ENCODE data around the gene CEP104. TPM values are rescaled to one million over a fixed set of nuclear protein-coding genes. Genes with fewer than 3 reads are reported as not detected.

The CEP104 gene
- polyA plus RNA-seq, 2 of the 4 experiments (the other 2 are of a cell fraction), result 14.5 to 28.8 TPM

- TF ChIP-seq, protein P1, sequence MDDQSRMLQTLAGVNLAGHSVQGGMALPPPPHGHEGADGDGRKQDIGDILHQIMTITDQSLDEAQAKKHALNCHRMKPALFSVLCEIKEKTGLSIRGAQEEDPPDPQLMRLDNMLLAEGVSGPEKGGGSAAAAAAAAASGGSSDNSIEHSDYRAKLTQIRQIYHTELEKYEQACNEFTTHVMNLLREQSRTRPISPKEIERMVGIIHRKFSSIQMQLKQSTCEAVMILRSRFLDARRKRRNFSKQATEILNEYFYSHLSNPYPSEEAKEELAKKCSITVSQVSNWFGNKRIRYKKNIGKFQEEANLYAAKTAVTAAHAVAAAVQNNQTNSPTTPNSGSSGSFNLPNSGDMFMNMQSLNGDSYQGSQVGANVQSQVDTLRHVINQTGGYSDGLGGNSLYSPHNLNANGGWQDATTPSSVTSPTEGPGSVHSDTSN (IDR thresholded peaks at IDR 0.05), result no peak
- TF ChIP-seq BHLHE40 (IDR thresholded peaks at IDR 0.05; ENCODE audit: low read depth, low read length), result no peak
- TF ChIP-seq MAZ (IDR thresholded peaks at IDR 0.05; ENCODE audit: borderline replicate concordance, low read depth, low read length), result no peak
- no peak for TF ChIP-seq EP300 (IDR thresholded peaks at IDR 0.05)
Observed at GRCh38 chr1:3852091-3852490, 4.9 kb downstream of the CEP104 start (continued).

DNA sequence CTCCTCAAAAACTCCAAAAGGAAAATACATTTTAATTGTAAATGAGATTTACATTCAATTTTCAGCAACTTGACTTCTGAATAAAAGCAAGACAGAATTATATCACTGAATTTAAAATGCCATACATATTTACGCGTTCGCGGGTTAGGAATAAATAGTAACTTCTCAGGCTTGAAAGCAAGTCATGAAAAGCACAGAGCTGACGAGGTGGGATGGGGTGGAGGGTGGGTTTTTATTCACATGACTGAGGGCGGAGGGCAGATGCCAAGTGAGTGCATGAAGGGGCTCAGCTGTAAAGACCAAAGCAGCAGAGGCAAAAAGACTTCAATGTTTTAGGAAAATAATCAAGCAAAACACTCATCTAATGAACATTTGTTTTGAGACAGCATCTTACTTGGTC is 5.7 kb downstream of the CEP104 start:
- no peak for FAIRE-seq
- no peak for ATAC-seq
- TF ChIP-seq, protein P2, sequence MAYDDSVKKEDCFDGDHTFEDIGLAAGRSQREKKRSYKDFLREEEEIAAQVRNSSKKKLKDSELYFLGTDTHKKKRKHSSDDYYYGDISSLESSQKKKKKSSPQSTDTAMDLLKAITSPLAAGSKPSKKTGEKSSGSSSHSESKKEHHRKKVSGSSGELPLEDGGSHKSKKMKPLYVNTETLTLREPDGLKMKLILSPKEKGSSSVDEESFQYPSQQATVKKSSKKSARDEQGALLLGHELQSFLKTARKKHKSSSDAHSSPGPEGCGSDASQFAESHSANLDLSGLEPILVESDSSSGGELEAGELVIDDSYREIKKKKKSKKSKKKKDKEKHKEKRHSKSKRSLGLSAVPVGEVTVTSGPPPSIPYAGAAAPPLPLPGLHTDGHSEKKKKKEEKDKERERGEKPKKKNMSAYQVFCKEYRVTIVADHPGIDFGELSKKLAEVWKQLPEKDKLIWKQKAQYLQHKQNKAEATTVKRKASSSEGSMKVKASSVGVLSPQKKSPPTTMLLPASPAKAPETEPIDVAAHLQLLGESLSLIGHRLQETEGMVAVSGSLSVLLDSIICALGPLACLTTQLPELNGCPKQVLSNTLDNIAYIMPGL (CRISPR knock-in tag; IDR thresholded peaks at IDR 0.05; ENCODE audit: borderline replicate concordance), result no peak
- TF ChIP-seq, protein P3, sequence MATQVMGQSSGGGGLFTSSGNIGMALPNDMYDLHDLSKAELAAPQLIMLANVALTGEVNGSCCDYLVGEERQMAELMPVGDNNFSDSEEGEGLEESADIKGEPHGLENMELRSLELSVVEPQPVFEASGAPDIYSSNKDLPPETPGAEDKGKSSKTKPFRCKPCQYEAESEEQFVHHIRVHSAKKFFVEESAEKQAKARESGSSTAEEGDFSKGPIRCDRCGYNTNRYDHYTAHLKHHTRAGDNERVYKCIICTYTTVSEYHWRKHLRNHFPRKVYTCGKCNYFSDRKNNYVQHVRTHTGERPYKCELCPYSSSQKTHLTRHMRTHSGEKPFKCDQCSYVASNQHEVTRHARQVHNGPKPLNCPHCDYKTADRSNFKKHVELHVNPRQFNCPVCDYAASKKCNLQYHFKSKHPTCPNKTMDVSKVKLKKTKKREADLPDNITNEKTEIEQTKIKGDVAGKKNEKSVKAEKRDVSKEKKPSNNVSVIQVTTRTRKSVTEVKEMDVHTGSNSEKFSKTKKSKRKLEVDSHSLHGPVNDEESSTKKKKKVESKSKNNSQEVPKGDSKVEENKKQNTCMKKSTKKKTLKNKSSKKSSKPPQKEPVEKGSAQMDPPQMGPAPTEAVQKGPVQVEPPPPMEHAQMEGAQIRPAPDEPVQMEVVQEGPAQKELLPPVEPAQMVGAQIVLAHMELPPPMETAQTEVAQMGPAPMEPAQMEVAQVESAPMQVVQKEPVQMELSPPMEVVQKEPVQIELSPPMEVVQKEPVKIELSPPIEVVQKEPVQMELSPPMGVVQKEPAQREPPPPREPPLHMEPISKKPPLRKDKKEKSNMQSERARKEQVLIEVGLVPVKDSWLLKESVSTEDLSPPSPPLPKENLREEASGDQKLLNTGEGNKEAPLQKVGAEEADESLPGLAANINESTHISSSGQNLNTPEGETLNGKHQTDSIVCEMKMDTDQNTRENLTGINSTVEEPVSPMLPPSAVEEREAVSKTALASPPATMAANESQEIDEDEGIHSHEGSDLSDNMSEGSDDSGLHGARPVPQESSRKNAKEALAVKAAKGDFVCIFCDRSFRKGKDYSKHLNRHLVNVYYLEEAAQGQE (IDR thresholded peaks at IDR 0.05), result no peak
- TF ChIP-seq RAD21 (conservative IDR thresholded peaks at IDR 0.05 in 1 of 2, IDR thresholded peaks at IDR 0.05 in 1 of 2) (no peak), GATA3 (IDR thresholded peaks at IDR 0.05; ENCODE audit: borderline replicate concordance) (no peak), FOSL2 (IDR thresholded peaks at IDR 0.05) (no peak), FOSL2 (CRISPR knock-in tag; IDR thresholded peaks at IDR 0.05) (no peak), ZC3H11A (IDR thresholded peaks at IDR 0.05) (no peak), SMC3 (IDR thresholded peaks at IDR 0.05) (no peak)
- Histone ChIP-seq H3K4me2 (no peak overlapping the region), H3K4me1 (peaks cover 4% of the 10 kb centered on the region; the same call in 1 of the 3 replicates), H3K4me3 (no peak overlapping the region), H3K9me3 (no peaks in the 10 kb centered on the region), H3K27ac (no peak overlapping the region)
- ChIA-PET CTCF (no interaction called here), POLR2A (no interaction called here)
- no peak for DNase-seq (ENCODE audit: low read depth in 1 of 2, low spot score in 1 of 2)
- WGBS (ENCODE audit: missing lambda C conversion rate), result 94% methylated on average over 6 of the region's 6 CpGs

DNA sequence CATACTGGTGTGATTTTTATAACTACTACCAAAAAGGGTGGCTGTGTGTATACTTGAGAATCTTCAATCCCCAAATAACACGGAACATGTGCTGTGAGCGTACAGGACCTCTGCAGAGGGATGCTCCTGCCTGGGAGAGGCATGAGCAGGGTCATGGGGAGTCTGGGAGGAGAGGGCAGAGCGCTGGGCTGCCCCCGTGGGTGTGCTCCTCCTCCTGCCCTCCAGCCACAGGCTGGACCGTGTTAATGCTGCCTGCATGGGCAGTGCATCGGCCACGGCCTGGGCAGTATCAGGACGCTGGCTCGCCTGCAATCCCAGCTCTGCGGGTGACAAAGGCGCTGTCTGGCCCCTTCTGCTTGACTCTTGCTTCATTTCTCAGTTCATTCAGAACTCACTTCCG is 6.2 kb downstream of the CEP104 start:
- Histone ChIP-seq H3K9me3 (no peaks in the 10 kb centered on the region), H3K4me2 (no peak overlapping the region), H3K4me3 (no peak overlapping the region), H3K4me1 (peaks cover 3% of the 10 kb centered on the region; the same call in 1 of the 3 replicates), H3K27ac (no peak overlapping the region)
- ChIA-PET CTCF (no interaction called here), POLR2A (no interaction called here)
- no peak for TF ChIP-seq EP300 (IDR thresholded peaks at IDR 0.05)
- no peak for TF ChIP-seq KDM1A (IDR thresholded peaks at IDR 0.05; ENCODE audit: low read depth)
- TF ChIP-seq FOXS1 (CRISPR knock-in tag; IDR thresholded peaks at IDR 0.05), result no peak
- FAIRE-seq (no peak), ATAC-seq (no peak), DNase-seq (ENCODE audit: low read depth in 1 of 2, low spot score in 1 of 2) (no peak)
- WGBS (ENCODE audit: missing lambda C conversion rate), result 83% methylated on average over 10 of the region's 12 CpGs

- Histone ChIP-seq H3K4me1 (no peaks in the 10 kb centered on the region), H3K27ac (no peak overlapping the region), H3K4me2 (no peak overlapping the region), H3K9me3 (no peaks in the 10 kb centered on the region), H3K4me3 (no peak overlapping the region)
- DNase-seq (ENCODE audit: low read depth in 1 of 2, low spot score in 1 of 2), result no peak
- POLR2A ChIA-PET, result no interaction called here
- WGBS (ENCODE audit: missing lambda C conversion rate), result 71% methylated on average over 6 of the region's 6 CpGs
- TF ChIP-seq CBX8 (IDR thresholded peaks at IDR 0.05) (no peak), HOXB5 (CRISPR knock-in tag; IDR thresholded peaks at IDR 0.05) (no peak), ZNF302 (CRISPR knock-in tag; IDR thresholded peaks at IDR 0.05) (no peak), HES2 (IDR thresholded peaks at IDR 0.05) (no peak), KDM5A (IDR thresholded peaks at IDR 0.05) (no peak), NR3C1 (IDR thresholded peaks at IDR 0.05) (no peak), POLR2A (IDR thresholded peaks at IDR 0.05; ENCODE audit: low read length) (no peak), CTCF (IDR thresholded peaks at IDR 0.05) (no peak), JUNB (IDR thresholded peaks at IDR 0.05) (no peak), MYC (IDR thresholded peaks at IDR 0.05; ENCODE audit: borderline replicate concordance, low read length) (no peak), HOXB13 (CRISPR knock-in tag; IDR thresholded peaks at IDR 0.05; ENCODE audit: low read depth) (no peak), SMC3 (IDR thresholded peaks at IDR 0.05) (no peak)
- no peak for FAIRE-seq
- no peak for ATAC-seq
- CTCF ChIA-PET, result interaction anchor here (0.6 to 1.2 kb wide), 3 partner anchors 11 to 128 kb away, joined by 3 to 4 read pairs (median 3); partner anchors contain the start of genes CEP104 and DFFB
Observed at GRCh38 chr1:3847081-3847480, 9.9 kb downstream of the CEP104 start.
